Hematopoietic multipotent progenitor cell treated with erythropoietin and hydrocortisone succinate and interleukin-3 and kit ligand, for 8 days (in vitro differentiated cells): ENCODE data around the gene HECTD2.
"Not testable (repeated sequence)": the region's sequence is repeated elsewhere in the genome, so short reads cannot be mapped to it uniquely, and the experiment has no call there.

ENCODE experiments used
- DNase-seq: peaks from one replicate; pipeline ENCODE4 v3.0.0-alpha.2; 2015

The HECTD2 gene

GRCh38 chr10:91540733-91541132 lies 130.6 kb downstream of the HECTD2 start:
- DNase-seq: peak; percentile 10

DNA sequence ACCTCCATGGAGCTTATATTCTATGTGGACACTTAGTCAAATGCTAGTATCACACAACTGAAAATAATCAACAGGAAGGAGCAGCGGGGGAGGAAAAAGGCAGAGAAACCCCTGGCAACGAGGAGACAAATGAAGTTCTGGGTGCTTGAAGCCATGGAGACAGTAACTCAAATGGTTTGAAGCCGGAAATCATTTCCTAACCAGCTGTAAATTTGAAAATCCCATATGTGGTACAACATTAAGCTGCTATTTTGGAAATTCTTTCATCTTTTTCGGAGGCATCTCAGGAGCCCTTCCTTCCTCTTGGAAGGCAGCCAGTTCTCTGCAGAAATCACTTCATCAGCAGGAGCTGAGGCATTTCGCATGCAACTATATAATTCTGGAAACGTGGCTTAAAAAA lies 131.3 kb downstream of the HECTD2 start:
- no peak for DNase-seq

DNA sequence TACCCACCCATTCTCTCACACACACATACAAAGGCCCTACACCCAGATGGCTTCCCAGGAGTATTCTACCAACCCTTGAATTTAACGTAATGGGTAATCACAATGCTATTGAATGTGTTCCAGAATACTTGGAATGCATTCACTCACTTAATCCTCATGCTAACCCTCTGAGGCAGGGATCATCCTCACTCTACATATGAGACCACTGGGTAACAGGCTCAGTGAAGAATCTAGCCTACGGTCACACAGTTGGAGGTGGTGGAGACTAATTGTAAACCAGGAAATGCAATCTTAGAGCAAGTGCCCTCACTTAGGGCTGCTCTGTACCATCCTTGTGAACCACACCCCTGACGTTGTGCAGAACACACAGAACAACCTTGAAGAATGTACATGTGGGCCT lies 135.2 kb downstream of the HECTD2 start:
- no peak for DNase-seq

GRCh38 chr10:91545838-91546237 lies 135.7 kb downstream of the HECTD2 start:
- no peak for DNase-seq

DNA sequence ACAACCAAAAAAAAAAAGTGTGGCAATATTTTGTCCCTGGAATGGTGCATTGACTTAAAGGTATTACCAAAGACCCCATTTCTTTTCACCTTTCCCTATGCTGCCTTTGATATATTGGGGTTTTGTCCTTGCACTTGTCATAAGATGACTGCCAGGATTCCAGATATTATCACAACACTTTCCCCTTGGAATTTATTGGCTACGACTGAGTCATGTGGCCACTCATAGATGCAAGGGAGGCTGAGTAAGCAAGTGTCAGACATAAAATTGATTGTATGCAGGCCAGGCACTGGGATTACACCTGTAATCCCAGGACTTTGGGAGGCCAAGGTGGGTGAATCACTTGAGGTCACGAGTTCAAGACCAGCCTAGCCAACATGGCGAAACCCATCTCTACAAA lies 139.1 kb downstream of the HECTD2 start:
- no peak for DNase-seq

GRCh38 chr10:91550021-91550420 lies 139.9 kb downstream of the HECTD2 start:
- no peak for DNase-seq

DNA sequence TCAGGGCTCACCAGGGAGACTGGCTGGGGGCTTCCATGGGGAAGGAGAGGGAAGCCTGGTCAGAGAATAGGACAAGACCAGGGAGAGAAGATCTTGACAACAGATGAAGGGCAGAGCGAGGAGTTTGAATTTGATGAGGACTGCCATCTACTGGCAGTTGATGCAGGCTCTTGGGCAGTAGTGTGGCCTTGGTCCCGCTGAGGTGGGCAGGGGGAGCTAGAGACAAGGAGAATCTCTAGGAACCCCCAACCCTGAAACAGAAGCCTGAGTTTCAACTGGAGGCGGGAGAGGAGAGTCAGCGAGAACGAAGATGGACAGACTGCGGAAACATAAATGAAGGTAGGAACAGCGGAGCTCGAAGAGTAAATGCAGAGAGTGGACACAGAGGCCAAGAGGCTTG lies 141.7 kb downstream of the HECTD2 start:
- peak; percentile 18 for DNase-seq

DNA sequence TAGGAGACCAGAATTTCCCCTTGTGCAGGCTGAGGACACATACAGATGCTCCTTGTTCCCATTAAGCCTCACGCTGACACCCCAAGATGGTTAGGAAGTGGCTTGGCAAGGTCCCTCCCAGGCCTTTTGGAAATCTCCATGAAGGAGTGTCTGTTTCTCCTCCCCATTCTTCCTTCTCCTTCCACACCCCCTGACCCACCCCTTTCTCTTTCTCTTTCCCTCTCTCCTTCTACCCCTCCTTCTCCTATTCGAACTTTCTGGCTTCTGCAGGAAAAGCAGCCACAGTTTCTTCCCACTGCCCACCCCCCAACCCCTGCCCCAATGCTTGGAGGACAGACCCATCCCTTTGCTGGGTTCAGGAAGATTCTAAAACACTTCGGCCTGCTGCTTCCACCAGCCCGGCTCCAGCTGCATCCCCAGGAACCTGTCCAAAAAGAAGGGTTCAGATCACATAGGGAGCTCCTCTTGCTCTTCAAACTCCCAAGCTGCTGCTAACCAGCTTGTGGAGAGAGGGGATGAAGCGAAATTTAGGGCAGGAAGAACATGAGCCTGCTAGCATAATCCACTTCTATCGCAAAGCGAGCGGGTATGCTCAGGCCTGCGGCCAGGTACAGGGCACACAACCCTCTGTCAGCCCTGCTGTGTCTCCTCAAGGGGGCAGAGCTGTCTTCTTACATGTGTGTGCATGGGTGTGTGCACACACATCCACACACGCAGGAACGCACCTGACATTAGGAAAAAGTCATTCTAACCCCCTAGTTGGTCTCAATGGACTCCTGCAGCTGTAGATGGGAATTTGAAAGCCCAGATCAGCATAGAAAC lies 142.3 kb downstream of the HECTD2 start:
- no peak for DNase-seq

GRCh38 chr10:91555455-91555854 lies 145.3 kb downstream of the HECTD2 start:
- DNase-seq: no peak

- DNase-seq: no peak
Observed at GRCh38 chr10:91556691-91557566, 146.8 kb downstream of the HECTD2 start.

DNA sequence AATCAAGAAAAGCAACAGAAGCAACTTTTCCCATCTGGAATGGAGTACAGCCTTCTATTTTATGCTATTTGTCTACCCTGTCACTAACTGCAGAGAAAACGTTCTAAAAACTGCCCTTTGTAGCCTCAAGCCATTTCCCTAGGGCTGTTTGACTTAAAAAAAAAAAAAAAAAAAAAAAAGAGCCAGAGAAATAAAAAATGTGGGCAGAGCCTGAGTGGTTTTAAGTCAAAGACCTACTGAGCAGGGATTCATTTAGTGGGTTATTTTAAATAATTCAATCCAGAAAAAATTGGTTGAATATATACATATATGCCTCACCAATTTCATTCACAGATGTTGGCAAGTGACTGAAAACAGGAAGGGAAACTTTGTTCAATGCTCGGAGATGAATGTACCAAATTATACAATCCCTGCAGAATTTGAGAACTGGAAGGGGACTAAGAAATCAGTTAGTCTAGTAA lies 147.5 kb downstream of the HECTD2 start:
- DNase-seq: no peak

GRCh38 chr10:91558473-91558872 lies 148.3 kb downstream of the HECTD2 start:
- DNase-seq: no peak

GRCh38 chr10:91559169-91559568 lies 149.0 kb downstream of the HECTD2 start:
- no peak for DNase-seq

GRCh38 chr10:91559750-91560149 lies 149.6 kb downstream of the HECTD2 start:
- DNase-seq: no peak

DNA sequence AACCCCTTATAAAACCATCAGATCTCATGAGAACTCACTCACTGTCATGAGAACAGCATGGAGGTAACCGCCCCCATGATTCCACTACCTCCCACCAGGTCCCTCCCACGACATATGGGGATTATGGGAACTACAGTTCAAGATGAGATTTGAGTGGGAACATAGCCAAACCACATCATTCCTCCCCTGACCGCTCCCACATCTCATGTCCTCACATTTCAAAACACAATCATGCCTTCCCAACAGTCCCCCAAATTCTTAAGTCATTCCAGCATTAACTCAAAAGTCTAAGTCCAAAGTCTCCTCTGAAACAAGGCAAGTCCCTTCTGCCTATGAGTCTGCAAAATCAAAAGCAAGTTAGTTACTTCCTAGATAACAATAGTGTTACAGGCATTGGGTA lies 150.7 kb downstream of the HECTD2 start:
- not testable (repeated sequence) for DNase-seq

- DNase-seq: no peak
Observed at GRCh38 chr10:91562839-91563581, 152.9 kb downstream of the HECTD2 start.

DNA sequence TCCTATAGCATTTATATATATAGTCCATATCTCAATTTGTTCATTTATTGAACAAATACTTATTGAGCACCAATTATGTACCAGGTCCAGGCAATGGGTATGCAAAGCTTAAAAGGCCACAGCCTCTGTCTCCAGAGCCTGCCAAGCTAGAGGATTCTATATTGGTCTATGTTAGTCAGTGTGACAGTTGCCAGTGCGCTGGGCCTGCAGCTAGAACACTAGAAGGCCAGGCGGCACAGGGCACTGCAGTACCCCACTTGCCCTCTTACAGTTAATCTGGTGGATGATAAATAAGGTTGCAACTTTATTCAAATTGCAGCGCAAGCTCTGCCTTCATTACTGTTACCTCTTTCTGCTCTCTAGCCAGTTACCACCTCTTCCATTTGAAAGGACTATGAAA lies 153.9 kb downstream of the HECTD2 start:
- no peak for DNase-seq
